ENCODE results near the gene LY6G6F.

Gene LY6G6F

DNA sequence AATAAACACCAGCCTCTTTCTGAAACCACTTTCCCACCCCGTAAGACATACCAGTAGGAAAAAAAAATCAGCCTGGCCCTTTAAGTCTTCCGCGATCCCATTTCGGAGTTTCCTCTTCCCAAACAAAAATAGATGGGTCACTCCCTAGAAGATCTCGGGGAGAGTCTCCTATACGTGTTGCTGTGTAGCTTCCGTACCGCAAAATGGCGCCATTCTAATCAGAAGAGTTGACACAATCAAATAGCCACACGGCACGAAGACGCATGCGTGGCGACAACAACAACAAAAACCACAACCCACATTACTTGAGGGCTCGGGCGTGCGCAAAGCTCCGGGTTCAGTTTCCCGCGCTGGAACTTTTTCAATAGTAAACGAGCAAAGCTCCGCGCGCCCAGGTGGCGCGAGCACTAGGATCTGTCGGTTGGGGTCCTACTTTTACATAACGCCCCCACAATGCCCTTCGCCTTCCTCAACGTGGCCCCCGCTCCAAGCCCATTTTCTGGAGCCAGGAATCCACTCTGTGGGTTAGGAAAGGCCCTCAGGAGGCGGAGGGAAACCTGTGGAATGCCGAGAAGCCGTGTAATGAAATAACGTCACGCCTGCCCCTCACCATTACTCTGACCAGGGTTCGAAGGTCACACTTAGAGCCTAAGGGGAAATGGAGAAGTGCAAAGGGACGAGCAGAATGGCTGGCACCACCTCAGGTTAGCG, 41.7 kb upstream of the LY6G6F start, which contains the start of gene GPANK1:
Gene GPANK1, minus strand, starts transcription at position 208 of the 711 bp plus-strand sequence. CDS start 519 bp downstream, outside the sequence.
- TF ChIP-seq L3MBTL2 (conservative IDR thresholded peaks at IDR 0.05) (peak; percentile 84), FOXK2 (IDR thresholded peaks at IDR 0.05) (peak; percentile 78; the same call in 1 of the 2 replicates), NFRKB (IDR thresholded peaks at IDR 0.05) (no peak), CTBP1 (IDR thresholded peaks at IDR 0.05; ENCODE audit: borderline replicate concordance) (no peak)
- ChIA-PET POLR2A (interaction anchor here (0.5 to 5.4 kb wide), 30 partner anchors 8 to 1307 kb away, joined by 3 to 138 read pairs (median 5); partner anchors contain the start of genes ABHD16A, AIF1, APOM and BAG6), CTCF (interaction anchor here (0.7 to 0.9 kb wide), 2 partner anchors 69 to 427 kb away, joined by 3 to 4 read pairs; no protein-coding TSS in a partner anchor)
- DNase-seq (ENCODE audit: extremely low spot score) = peak; percentile 73

GRCh38 chr6:31665501-31666336, 40.9 kb upstream of the LY6G6F start, which contains the start of gene CSNK2B:
TSS of gene CSNK2B (plus strand) at chr6:31666080. CDS start at chr6:31666832, 752 bp downstream.
- CTCF ChIA-PET = interaction anchor here (0.9 kb wide), 1 partner anchor 70 kb away, joined by 4 read pairs; no protein-coding TSS in a partner anchor

DNA sequence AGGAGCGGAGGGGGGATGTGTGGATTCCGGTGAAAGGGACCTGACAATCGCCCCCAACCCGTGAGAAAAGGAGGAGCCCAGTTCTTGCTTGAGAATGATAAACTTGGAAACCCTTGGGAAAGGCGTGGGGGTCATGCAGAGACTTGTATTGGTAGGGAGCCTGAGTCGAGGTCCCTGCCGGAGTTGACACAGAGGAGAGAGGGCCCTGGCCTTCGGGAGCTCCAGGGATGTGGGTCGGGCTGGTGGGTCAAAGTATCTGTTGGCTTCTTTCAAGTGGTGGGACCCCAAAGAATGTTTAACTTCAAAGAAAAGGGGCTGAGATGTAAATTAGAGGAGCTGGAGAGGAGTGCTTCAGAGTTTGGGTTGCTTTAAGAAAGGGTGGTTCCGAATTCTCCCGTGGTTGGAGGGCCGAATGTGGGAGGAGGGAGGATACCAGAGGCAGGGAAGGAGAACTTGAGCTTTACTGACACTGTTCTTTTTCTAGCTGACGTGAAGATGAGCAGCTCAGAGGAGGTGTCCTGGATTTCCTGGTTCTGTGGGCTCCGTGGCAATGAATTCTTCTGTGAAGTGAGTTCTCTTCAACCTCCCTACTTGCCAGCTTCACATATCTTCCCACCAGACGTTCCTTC, 40.2 kb upstream of the LY6G6F start:
- no peak for DNase-seq (ENCODE audit: extremely low spot score)
- no peak for TF ChIP-seq FOXM1 (IDR thresholded peaks at IDR 0.05; ENCODE audit: borderline replicate concordance)
- no peak for TF ChIP-seq ARNT (IDR thresholded peaks at IDR 0.05)
- no peak for TF ChIP-seq TARDBP (IDR thresholded peaks at IDR 0.05)
- no peak for TF ChIP-seq FOXK2 (IDR thresholded peaks at IDR 0.05)
- TF ChIP-seq LEF1 (IDR thresholded peaks at IDR 0.05; ENCODE audit: borderline replicate concordance) = no peak
- ChIA-PET POLR2A (interaction anchor here (0.7 to 1.4 kb wide), 6 partner anchors 11 to 181 kb away, joined by 3 to 7 read pairs (median 3); partner anchors contain the start of genes APOM, BAG6 and DDX39B), CTCF (no interaction called here)

More at GRCh38 chr6:31665501-31666336, 40.9 kb upstream of the LY6G6F start, which contains the start of gene CSNK2B:
- peak; percentile 98 for DNase-seq (ENCODE audit: extremely low spot score)
- POLR2A ChIA-PET = interaction anchor here (0.6 to 5.4 kb wide), 19 partner anchors 9 to 161 kb away, joined by 3 to 138 read pairs (median 4); partner anchors contain the start of genes ABHD16A, APOM, BAG6 and DDX39B
- peak; percentile 62 for TF ChIP-seq L3MBTL2 (conservative IDR thresholded peaks at IDR 0.05)
- no peak for TF ChIP-seq LEF1 (IDR thresholded peaks at IDR 0.05; ENCODE audit: borderline replicate concordance)
- no peak for TF ChIP-seq ZNF384 (IDR thresholded peaks at IDR 0.05)
- TF ChIP-seq TARDBP (IDR thresholded peaks at IDR 0.05) = no peak
- TF ChIP-seq FOXK2 (IDR thresholded peaks at IDR 0.05) = no peak
- TF ChIP-seq, protein P1, sequence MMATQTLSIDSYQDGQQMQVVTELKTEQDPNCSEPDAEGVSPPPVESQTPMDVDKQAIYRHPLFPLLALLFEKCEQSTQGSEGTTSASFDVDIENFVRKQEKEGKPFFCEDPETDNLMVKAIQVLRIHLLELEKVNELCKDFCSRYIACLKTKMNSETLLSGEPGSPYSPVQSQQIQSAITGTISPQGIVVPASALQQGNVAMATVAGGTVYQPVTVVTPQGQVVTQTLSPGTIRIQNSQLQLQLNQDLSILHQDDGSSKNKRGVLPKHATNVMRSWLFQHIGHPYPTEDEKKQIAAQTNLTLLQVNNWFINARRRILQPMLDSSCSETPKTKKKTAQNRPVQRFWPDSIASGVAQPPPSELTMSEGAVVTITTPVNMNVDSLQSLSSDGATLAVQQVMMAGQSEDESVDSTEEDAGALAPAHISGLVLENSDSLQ (IDR thresholded peaks at IDR 0.05) = peak; percentile 70
- TF ChIP-seq ELF4 (IDR thresholded peaks at IDR 0.05) = peak; percentile 81
- TF ChIP-seq NFRKB (IDR thresholded peaks at IDR 0.05) = no peak
- no peak for TF ChIP-seq BHLHE40 (IDR thresholded peaks at IDR 0.05; ENCODE audit: borderline replicate concordance)
- no peak for TF ChIP-seq SUZ12 (IDR thresholded peaks at IDR 0.05)
- no peak for TF ChIP-seq FOXA1 (IDR thresholded peaks at IDR 0.05)
- 0 out of 2 replicates have a peak, but pooled peaks have one; percentile 29 for TF ChIP-seq ARNT (IDR thresholded peaks at IDR 0.05)
- no peak for TF ChIP-seq HDGF (IDR thresholded peaks at IDR 0.05; ENCODE audit: borderline replicate concordance)
- no peak for TF ChIP-seq CTBP1 (IDR thresholded peaks at IDR 0.05; ENCODE audit: borderline replicate concordance)
- TF ChIP-seq SP1 (IDR thresholded peaks at IDR 0.05) = no peak
- TF ChIP-seq FOXM1 (IDR thresholded peaks at IDR 0.05; ENCODE audit: borderline replicate concordance) = 0 out of 2 replicates have a peak, but pooled peaks have one; percentile 17

DNA sequence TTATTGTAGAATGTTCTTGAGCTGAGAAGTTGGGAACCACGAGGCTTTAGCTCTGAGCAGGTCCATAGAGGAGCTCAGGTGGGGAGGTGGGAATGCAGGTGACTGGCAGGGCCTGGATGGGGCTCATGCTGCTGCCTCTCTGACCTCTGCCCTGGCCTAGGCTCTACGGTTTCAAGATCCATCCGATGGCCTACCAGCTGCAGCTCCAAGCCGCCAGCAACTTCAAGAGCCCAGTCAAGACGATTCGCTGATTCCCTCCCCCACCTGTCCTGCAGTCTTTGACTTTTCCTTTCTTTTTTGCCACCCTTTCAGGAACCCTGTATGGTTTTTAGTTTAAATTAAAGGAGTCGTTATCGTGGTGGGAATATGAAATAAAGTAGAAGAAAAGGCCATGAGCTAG, 37.0 kb upstream of the LY6G6F start, which contains the start of gene LY6G5B:
Gene LY6G5B, plus strand, starts transcription at position 301 of the 400 bp plus-strand sequence. CDS start 975 bp downstream, outside the sequence.
- DNase-seq (ENCODE audit: extremely low spot score) = no peak
- TF ChIP-seq FOXM1 (IDR thresholded peaks at IDR 0.05; ENCODE audit: borderline replicate concordance) (no peak), CTBP1 (IDR thresholded peaks at IDR 0.05; ENCODE audit: borderline replicate concordance) (no peak), BHLHE40 (IDR thresholded peaks at IDR 0.05; ENCODE audit: borderline replicate concordance) (no peak), FOXA1 (IDR thresholded peaks at IDR 0.05) (no peak), ELF4 (IDR thresholded peaks at IDR 0.05) (no peak), SP1 (IDR thresholded peaks at IDR 0.05) (no peak), FOXK2 (IDR thresholded peaks at IDR 0.05) (no peak)
- TF ChIP-seq, protein P1 (IDR thresholded peaks at IDR 0.05) = no peak
- POLR2A ChIA-PET = interaction anchor here (1.1 to 1.5 kb wide), 2 partner anchors 9 to 34 kb away, joined by 3 to 4 read pairs; partner anchors contain the start of gene C6orf47
- CTCF ChIA-PET = no interaction called here

- POLR2A ChIA-PET = interaction anchor here (1.0 to 1.8 kb wide), 2 partner anchors 12 to 16 kb away, joined by 3 to 5 read pairs; partner anchors contain the start of genes C6orf47 and GPANK1
- no peak for TF ChIP-seq LEF1 (IDR thresholded peaks at IDR 0.05; ENCODE audit: borderline replicate concordance)
- no peak for TF ChIP-seq ZNF384 (IDR thresholded peaks at IDR 0.05)
- TF ChIP-seq SUZ12 (IDR thresholded peaks at IDR 0.05) = no peak
- TF ChIP-seq FOXM1 (IDR thresholded peaks at IDR 0.05; ENCODE audit: borderline replicate concordance) = no peak
- TF ChIP-seq SP1 (IDR thresholded peaks at IDR 0.05) = no peak
- no peak for TF ChIP-seq ELF4 (IDR thresholded peaks at IDR 0.05)
- no peak for TF ChIP-seq FOXA1 (IDR thresholded peaks at IDR 0.05)
- CTCF ChIA-PET = no interaction called here
- DNase-seq (ENCODE audit: extremely low spot score) = no peak
These were observed 30.3 kb upstream of the LY6G6F start for GRCh38 chr6:31676322-31676903.

Data from HEK293T (cell line).